ENCODE results near the gene CEP112. TPM values are rescaled to one million over a fixed set of nuclear protein-coding genes. Genes with fewer than 3 reads are reported as not detected.

Gene CEP112
- polyA plus RNA-seq, 4 donors = 14.2 to 20.3 (median 14.3) TPM

DNA sequence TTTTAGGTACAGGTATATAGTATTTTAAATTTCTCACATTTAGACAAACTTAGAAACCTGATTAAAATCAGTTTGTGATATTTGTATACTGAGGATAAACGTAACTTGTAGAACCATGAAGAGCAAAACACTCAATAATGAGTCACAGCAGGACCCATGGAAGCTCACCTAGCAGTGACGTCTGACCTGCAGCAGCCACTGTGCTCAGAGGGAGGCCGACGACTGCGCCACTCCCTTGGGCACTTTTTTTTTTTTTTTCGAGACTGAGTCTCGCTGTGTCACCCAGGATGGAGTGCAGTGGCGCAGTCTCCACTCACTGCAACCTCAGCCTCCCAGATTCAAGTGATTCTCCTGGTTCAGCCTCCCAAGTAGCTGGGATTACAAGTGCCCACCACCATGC lies 524.3 kb downstream of the CEP112 start:
- no peak for DNase-seq (ENCODE audit: low read depth in 4 of 4, low spot score in 2 of 4)

DNA sequence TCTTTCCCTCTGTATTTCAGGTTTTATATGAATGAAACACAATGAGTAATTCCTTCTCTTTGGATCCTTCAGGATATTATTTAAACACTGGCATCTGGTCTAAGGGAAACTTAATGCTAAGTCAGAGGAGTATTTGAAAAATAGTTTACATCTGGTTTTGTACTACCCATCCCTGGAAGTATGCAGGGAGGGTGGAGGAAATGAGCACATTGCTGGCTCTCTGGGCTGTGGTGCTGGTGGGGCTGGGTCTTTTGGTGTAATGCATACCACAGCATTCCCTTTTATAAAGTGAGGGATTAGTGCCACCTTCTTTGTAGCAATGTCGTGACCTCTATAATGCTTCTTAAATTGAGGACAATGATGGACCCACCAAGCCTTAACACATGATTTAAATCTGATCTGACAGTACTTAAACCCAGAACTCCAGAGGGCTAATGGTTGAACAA lies 525.0 kb downstream of the CEP112 start:
- no peak for DNase-seq (ENCODE audit: low read depth in 4 of 4, low spot score in 2 of 4)

DNA sequence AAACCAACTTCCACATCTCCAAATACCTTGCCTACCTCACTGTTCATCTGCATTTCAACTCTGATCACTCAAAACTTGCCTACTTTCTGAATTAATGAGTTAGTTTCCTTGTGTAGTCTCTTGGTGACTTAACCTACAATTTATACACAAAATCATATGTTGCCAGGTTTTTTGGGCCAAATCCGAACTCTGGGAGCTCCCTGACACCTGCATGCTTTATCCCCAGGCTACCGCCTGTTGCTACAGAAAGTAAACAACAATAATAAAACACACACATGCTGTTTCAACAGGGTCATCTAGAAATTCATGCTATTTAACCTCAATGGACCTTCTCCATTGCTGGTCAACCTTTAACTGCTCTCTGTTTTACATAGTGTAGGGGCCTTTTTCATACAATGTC lies 526.0 kb downstream of the CEP112 start:
- DNase-seq (ENCODE audit: low read depth in 4 of 4, low spot score in 2 of 4) = no peak

DNA sequence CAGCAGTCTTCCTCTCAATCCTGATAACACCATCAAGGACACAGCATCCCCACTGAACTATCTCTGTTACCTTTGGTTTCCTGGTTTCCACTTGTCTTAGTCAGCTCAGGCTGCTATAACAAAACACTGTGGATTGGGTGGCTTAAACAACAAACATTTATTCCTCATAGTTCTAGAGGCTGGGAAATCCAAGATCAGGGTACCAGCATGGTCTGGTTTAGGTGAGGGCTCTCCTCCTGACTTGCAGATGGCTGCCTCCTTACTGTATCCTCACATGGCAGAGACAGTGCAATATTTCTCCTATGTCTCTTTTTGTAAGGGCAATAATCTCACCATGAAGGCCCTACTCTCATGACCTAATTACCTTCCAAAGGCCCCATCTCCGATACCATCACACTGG lies 527.2 kb downstream of the CEP112 start:
- DNase-seq (ENCODE audit: low read depth in 4 of 4, low spot score in 2 of 4) = no peak

DNA sequence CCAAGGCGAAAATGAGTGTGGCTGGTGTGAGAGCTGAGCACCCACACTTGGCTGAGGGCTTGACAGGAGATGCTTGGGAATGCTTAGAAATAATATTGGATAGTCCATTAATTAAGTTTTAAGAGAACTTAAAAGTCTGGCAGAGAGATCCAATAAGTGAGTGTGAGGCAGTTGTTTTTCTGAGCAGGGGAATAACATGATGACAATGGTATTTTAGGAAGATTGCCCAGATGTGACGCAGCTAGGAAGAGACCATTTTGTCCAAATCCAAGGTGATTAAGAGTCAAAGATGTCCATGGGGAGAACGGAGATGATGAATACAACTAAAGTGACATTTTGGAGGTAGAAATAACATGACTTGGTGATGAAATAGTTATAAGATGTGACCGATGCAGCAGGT lies 527.7 kb downstream of the CEP112 start:
- DNase-seq (ENCODE audit: low read depth in 4 of 4, low spot score in 2 of 4) = no peak

DNA sequence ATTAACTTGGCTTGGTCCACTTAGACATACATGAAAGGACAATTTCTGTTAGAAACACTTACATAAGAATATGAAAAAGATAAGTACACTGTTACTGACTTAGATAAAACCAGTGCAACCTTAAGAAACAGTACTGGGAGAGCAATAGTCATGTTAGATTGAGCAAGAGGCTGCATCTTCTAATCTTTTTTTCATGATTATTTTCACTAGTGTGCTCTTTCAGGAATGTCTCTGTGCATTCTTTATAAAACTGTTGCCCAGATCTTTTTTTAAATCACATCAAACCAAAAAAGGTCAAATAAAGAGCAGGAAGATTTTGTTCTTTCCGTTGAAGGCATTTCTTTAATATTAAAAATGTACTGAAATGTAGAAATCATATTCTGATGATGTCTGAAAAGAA lies 529.7 kb downstream of the CEP112 start:
- DNase-seq (ENCODE audit: low read depth in 4 of 4, low spot score in 2 of 4) = no peak

DNA sequence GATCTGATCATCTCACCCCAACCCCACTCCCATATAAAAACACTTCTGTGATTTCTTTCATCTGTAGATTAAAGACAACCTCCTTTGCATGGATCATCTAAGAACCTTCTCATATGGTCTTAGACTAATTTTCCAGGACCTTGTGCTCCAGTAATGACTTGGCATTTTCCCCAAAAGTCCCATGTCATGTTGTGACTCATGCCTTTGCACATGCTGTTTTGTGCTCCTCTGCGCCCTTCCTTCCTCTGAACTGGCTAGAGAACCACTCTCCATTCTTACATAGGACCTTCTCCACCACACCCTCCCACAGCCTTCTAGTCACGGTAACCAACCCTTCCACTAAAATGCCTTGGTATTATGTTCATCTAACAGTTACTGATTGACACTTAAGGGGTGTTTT lies 531.0 kb downstream of the CEP112 start:
- DNase-seq (ENCODE audit: low read depth in 4 of 4, low spot score in 2 of 4) = no peak

DNA sequence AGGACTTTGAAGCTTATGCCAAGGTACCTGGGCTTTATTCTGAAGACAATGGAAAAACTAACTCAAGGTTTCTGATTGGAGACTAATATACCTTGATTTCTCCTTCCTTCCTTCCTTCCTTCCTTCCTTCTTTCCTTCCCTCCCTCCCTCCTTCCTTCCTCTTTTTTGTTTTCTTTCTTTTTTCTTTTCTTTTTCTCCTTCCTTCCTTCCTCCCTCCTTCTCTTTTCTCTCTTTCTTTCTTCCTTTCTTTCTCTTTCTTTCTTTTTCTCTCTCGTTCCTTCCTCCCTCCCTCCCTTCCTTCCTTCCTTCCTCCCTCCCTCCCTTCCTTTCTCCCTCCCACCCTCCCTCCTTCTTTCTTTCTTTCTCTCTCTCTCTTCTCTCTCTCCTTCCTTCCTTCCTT lies 531.9 kb downstream of the CEP112 start:
- DNase-seq (ENCODE audit: low read depth in 4 of 4, low spot score in 2 of 4) = no peak

DNA sequence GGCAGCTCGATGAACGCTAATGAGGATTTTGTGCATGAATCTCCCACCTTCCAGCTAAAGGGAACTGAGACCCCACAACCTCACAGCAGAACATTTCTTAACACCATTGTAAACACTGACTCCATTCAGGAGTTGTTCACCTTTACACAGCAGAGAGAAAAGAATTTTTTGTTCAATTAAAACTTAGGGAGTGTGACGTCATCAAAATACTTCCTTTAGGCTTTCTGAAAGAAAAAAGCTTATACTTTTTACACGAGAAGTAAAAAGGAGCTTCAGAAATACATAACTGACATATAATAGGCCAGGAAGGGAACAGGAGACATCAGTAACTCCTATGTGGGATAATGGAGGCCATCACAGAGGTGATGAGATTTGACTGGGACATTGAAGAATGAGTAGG lies 532.4 kb downstream of the CEP112 start:
- DNase-seq (ENCODE audit: low read depth in 4 of 4, low spot score in 2 of 4) = no peak

DNA sequence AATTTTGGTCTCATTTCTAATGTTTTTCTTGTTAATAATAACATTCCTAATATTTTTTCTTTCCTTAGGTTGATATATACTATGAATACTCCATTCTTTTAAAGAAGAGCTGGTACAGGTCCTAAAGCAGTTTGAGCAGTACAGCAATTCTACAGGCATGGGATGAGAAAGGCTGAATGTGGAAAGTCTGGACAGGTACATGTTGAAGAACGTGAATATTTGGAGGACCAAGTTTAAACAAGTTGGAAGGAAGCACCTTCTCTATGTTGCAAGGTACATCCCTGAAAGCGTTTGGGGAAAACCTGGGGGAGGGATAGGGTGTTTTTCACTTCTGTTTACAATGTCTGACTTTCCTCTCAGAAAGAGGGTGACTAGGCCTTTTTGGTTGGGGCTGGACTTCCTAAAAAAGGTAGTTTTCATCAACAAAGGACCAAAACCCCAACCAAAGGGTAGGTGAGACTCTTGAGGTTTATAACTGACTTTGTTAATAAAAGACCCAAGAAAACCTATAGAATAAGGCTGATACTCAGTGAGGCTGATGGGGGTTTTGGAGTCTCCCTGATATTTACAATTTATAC lies 534.6 kb downstream of the CEP112 start:
- DNase-seq (ENCODE audit: low read depth in 4 of 4, low spot score in 2 of 4) = no peak

DNA sequence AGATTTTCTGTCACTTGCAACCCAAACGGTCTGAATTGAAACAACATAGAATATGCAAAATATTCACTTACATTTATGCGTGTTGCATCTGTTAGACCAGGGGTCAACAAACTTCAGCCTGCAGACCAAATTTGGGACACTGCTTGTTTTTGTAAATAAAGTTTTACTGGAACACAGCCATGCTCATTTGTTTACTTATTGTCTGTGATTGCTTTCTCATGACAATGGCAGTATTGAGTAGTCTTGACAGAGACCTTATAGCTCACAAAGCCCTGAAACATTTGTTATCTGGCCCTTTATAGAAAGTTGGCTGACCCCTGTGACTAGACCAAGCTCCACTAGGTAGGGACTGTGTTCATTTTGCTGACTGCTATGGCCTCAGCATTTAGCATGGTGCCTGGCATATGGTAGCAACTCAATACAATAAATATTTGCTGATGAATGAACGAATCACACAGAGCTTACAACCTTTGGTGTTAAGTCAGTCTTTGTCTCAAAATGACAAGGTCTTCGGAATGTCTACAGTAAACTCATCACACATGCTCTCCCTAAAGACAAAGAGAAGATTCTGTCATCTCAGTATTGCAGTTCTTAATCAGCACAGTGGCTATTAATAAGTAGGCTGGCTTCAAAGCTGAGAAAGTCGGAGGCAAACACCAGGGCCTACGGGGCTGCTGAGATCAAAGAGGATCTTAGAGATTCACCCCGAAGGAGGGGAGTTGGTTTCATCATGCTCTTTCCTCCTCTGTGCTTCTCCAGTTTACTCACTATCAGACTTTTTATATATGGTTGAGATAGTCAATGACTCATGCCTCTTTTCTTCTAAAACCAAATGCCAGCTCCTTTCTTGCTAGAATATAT lies 535.3 kb downstream of the CEP112 start:
- no peak for DNase-seq (ENCODE audit: low read depth in 4 of 4, low spot score in 2 of 4)

DNA sequence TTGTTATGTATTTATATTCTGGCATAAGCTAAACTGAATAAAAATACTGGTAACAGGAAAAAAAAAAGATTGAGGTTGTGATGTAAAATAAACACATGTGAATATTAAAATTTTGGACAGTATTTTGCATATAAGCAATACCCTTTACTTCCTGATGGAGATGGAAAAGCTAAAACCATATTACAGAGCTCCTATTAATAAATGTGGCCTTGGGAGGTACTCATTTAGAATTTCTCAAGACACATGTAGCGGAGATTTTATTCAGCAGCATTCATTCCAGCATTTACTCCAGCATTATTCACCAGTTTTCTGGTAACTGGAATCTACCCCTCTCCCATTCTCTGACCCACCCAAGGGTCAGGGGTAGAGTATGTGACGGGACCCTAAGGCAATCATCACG lies 536.2 kb downstream of the CEP112 start:
- DNase-seq (ENCODE audit: low read depth in 4 of 4, low spot score in 2 of 4) = no peak

DNA sequence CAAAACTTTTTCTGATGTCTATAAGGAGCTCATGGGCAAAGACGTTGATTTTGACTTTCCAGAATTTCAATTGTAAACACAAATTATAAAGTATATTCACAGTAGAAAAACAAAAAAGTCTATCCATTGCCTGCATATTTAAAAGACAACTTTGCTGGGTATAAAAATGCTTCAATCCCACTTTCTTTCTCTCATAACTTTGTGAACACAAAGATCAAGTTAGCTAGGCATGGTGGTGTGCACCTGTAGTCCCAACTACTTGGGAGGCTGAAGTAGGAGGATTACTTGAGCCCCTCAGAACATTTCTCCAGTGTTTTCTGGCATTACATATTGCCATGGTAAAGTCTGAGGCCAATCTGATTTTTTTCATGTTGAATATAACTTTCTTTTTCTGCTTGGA lies 547.4 kb downstream of the CEP112 start:
- DNase-seq (ENCODE audit: low read depth in 4 of 4, low spot score in 2 of 4) = no peak

DNA sequence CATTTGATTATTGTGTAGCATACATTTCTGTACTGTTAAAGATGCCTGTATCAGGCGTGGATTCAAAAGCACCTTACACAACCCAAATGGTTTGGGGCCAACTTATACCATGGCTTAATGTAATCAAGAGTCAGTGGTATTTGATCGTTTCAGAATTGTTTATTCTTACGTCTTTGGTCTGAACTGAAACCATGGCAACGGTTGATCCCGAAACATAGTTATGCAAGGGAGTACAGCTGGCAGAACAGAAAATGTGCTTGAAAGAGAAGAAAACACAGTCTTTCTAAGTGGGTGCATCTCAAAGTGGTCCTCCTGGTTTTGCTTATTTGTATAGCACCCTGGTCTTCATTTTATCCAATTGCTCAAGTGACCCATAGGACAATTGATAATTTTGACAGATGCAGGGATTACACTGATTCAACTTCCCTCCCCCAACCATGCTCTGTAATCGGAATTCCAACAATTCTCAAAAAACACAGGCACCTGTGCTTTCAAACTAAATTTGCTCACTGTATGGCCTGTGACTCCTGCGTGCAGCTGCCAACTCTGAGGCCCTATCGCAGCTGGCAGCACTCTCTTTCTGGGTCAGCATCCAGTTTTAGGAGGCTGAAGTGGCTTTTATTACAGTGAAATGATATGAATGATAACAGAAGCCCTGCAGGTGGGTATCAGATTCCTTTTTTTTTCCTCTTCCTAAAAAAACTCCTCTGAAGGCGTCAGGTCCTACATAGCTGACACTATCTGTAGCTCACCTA lies 553.5 kb downstream of the CEP112 start:
- no peak for DNase-seq (ENCODE audit: low read depth in 4 of 4, low spot score in 2 of 4)

DNA sequence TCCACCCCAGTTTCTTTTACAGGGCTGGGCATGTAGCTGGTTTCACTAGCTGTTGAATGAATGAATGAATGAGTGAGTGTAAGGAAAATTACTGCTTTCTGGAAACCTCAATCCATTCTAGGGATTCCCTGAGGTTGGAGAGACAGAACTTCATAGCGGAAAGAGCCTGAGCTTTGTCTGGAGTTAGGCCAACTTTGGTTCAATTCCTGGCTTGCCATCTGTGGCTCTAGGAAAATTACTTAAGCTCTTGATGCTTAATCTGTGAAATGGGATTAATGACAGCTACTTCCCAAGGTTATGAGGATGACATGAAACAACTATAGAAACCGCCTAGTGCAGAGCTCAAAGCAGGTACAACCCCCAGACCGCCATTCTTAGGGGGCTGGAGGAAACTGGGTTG lies 554.1 kb downstream of the CEP112 start:
- DNase-seq (ENCODE audit: low read depth in 4 of 4, low spot score in 2 of 4) = no peak

DNA sequence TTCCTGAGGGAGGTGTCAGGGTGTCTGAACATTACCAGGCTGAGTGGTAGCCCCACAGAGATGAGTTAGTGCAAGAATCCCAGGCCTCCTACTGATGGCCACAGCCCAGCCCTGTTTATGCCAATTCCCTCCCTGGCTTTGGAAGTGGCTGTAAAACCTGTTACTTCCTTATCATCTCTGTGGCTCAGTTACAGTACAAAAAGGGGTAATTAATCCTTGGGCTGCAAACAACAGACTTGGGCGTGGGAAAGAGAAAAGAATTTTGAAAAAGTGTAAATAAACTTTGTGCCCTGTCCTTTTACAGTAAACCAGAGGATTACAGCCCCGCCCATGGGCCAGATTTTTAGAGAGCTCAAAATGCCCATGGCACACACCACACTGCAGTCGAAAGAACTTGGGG lies 557.4 kb downstream of the CEP112 start:
- no peak for DNase-seq (ENCODE audit: low read depth in 4 of 4, low spot score in 2 of 4)

DNA sequence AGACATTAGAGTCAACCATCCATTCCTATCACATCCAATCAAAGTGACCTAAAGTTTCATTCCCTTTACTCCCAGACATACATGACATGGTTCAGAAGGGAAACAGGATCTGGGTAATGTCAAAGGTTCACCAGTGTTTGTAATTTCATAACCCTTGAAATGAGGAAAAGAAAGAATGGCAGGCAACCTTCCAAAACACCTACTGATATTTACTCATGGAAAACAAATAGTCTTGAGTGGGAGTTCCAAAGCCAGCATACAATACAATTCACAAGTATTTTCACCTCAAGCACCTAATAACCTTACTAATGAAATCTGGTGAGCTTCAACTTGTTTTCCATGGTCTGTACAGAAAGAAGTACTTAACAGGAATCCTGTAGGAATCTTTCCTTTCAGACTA lies 557.9 kb downstream of the CEP112 start:
- no peak for DNase-seq (ENCODE audit: low read depth in 4 of 4, low spot score in 2 of 4)

DNA sequence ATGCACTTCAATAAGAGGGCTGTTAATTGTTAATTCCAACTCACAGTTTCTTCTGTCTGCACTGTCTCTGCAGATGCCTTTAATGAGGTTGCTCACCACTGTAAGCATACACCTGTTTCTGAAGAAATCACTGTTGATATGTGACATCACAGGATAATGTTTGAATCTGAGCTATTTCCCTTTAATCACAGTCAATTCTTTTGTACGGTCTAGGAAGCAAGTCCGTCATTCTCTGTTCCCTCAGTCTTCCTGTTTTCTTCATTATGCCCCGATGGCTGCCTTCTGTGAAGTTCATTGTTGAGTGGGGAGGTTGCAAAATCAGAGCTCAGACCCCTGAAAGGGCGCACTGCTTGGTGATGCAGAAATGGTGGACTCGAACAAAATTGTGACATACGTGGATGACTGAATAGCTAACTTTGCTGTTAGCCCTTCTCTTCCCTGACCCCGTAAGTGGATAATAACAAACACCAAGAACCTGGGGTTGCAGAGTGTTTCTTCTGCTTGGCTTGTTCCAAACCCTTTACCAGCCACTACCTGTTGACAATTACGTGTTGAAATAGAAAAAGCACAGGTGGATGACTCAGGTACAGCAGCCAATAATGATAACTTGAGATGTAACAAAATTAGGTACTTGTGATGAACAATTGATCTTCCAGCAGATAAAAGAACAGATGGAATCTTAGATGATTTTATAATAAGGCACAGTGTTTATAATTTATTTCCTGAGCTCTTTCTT lies 558.6 kb downstream of the CEP112 start:
- no peak for DNase-seq (ENCODE audit: low read depth in 4 of 4, low spot score in 2 of 4)

DNA sequence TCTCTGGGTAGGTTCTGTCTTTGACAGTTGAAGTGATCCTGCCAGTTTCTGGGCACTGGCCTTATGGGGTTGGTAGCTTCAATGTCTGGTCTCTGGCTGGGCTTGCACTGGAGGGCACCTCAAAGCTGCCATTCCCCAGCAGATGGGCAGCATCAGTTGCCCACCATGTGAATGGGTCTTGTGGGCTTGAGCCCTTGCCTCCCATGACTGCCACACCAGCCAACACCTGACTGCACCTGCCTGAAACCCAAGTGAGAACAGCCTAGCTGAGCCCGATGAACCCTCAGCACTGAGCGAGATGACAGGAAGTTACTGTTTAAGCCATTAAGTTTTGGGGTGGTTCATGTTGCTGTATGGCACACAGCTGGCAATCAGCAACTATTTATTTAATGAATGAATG lies 561.4 kb downstream of the CEP112 start:
- no peak for DNase-seq (ENCODE audit: low read depth in 4 of 4, low spot score in 2 of 4)

DNA sequence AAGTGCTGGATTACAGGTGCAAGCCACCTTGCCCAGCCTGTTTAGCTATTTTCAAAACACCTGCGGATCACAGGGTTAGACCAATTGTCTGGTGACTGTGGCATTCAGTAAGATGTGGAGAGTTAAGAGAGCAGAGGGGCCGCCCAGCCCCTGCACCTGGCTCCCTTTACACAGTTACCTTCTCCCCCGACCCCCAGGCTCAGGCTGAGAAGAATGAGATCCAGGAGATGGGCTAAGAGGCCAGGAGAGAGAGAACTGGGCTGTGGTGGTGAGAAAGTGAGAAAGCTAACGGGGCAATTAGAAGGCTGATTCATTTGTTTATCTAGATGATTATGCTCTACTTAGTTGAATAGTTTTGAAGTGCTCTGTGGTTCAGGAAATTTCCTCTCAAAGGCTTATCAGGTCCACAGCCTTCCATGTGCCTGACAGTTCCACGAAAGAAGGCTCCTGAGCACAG lies 562.7 kb downstream of the CEP112 start:
- no peak for DNase-seq (ENCODE audit: low read depth in 4 of 4, low spot score in 2 of 4)

DNA sequence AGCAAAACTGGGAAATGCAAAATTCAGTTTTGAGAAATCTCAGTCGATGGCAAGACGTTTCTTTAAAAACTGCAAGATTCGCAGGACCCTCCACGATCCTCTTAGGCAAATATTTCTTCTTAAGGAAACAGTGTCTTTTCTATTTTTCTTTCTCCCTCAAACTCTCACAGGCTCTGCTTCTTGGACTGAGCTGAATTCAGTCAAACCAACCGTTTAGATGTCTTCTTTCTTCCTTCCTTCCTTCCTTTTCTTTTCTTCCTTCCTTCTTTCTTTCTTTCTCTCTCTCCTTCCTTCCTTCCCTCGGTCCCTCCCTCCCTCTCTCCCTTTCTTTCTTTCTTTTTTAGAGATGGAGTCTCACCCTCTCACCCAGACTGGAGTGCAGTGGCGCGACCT lies 563.3 kb downstream of the CEP112 start:
- DNase-seq (ENCODE audit: low read depth in 4 of 4, low spot score in 2 of 4) = no peak
